Inflammatory macrophage (primary cell): ENCODE data around the gene COG8.

Experiments
- DNase-seq, 2 donors: peaks; one replicate each; pipeline ENCODE4 v3.0.0-alpha.2; 2020 to 2022

Gene COG8

GRCh38 chr16:69283851-69284250 lies 55.5 kb downstream of the COG8 start:
- no peak for DNase-seq

- DNase-seq, result no peak
Measured at GRCh38 chr16:69277413-69277812, 62.0 kb downstream of the COG8 start.
